H9 (cell line): ENCODE results near the gene KIFC3. TPM values are rescaled to one million over a fixed set of nuclear protein-coding genes. Genes with fewer than 3 reads are reported as not detected.
A peak's percentile ranks its signal among the peaks of the same experiment; 100 is the strongest.

Experiments
- DNase-seq: peaks from one replicate; pipeline ENCODE4 v3.0.0-alpha.2; 2017
- H2AFZ ChIP-seq: one replicate; pipeline ENCODE4 v1.6.1; 2013; ENCODE audit warnings: mild to moderate bottlenecking, low read length, control low read depth, moderate library complexity
- H2AK5ac ChIP-seq: 2 replicates; pipeline ENCODE4 v1.6.1; 2013; ENCODE audit warnings: low read length, control low read depth, mixed read lengths; ENCODE audit not compliant: insufficient read length
- H2BK120ac ChIP-seq: one replicate; pipeline ENCODE4 v1.6.1; 2013; ENCODE audit warnings: low read depth, mild to moderate bottlenecking, low read length, control low read depth, inconsistent platforms; ENCODE audit not compliant: poor library complexity, severe bottlenecking
- H2BK12ac ChIP-seq: 2 replicates; pipeline ENCODE4 v1.6.1; 2013; ENCODE audit warnings: low read length, control low read depth, mixed read lengths, low read depth; ENCODE audit not compliant: insufficient read length
- H2BK15ac ChIP-seq: 2 replicates; pipeline ENCODE4 v1.6.1; 2013; ENCODE audit warnings: low read depth, low read length, control low read depth
- H2BK20ac ChIP-seq: one replicate; pipeline ENCODE4 v1.6.1; 2013; ENCODE audit warnings: low read depth, mild to moderate bottlenecking, low read length, control low read depth, inconsistent platforms; ENCODE audit not compliant: poor library complexity, severe bottlenecking
- H2BK5ac ChIP-seq: 2 replicates; pipeline ENCODE4 v1.6.1; 2013; ENCODE audit warnings: low read length, control low read depth, mixed read lengths; ENCODE audit not compliant: insufficient read length
- H3K14ac ChIP-seq: 2 replicates; pipeline ENCODE4 v1.6.1; 2013; ENCODE audit warnings: low read length, control low read depth; ENCODE audit not compliant: insufficient read depth
- H3K18ac ChIP-seq: 2 replicates; pipeline ENCODE4 v1.6.1; 2013; ENCODE audit warnings: low read depth, mild to moderate bottlenecking, mixed read lengths, low read length, control low read depth; ENCODE audit not compliant: insufficient read length
- H3K23ac ChIP-seq: 2 replicates; pipeline ENCODE4 v1.6.1; 2013; ENCODE audit warnings: low read length, control low read depth, mixed read lengths, low read depth; ENCODE audit not compliant: insufficient read length
- H3K23me2 ChIP-seq: 2 replicates; pipeline ENCODE4 v1.6.1; 2013; ENCODE audit warnings: low read depth, mild to moderate bottlenecking, mixed read lengths, low read length, control low read depth; ENCODE audit not compliant: insufficient read length, poor library complexity, severe bottlenecking
- H3K27ac ChIP-seq: 2 replicates; pipeline ENCODE4 v1.5.1; 2013; ENCODE audit warnings: low read length, control low read depth, mixed read lengths, low read depth; ENCODE audit not compliant: insufficient read length
- H3K27me3 ChIP-seq: 2 replicates; pipeline ENCODE4 v1.6.1; 2013; ENCODE audit warnings: low read length, control low read depth, inconsistent platforms; ENCODE audit not compliant: insufficient read depth
- H3K4ac ChIP-seq: 2 replicates; pipeline ENCODE4 v1.6.1; 2013; ENCODE audit warnings: low read depth, mild to moderate bottlenecking, control low read depth, inconsistent platforms, low read length, moderate library complexity
- H3K4me1 ChIP-seq: 2 replicates; pipeline ENCODE4 v1.6.1; 2013; ENCODE audit warnings: low read length, control low read depth, inconsistent platforms; ENCODE audit not compliant: insufficient read depth
- H3K4me2 ChIP-seq: 2 replicates; pipeline ENCODE4 v1.6.1; 2013; ENCODE audit warnings: low read length, control low read depth, mixed read lengths; ENCODE audit not compliant: insufficient read length, insufficient read depth
- H3K56ac ChIP-seq: 2 replicates; pipeline ENCODE4 v1.6.1; 2013; ENCODE audit warnings: low read depth, mild to moderate bottlenecking, mixed read lengths, low read length, control low read depth; ENCODE audit not compliant: insufficient read length
- H3K79me1 ChIP-seq: 2 replicates; pipeline ENCODE4 v1.6.1; 2013; ENCODE audit warnings: low read depth, mild to moderate bottlenecking, moderate library complexity, low read length, control low read depth, inconsistent platforms; ENCODE audit not compliant: insufficient read depth, poor library complexity, severe bottlenecking
- H3K79me2 ChIP-seq: 2 replicates; pipeline ENCODE4 v1.6.1; 2013; ENCODE audit warnings: low read length, control low read depth, inconsistent platforms; ENCODE audit not compliant: insufficient read depth
- H3K9ac ChIP-seq: 2 replicates; pipeline ENCODE4 v1.6.1; 2013; ENCODE audit warnings: low read length, control low read depth, mixed read lengths; ENCODE audit not compliant: insufficient read length; ENCODE audit errors: extremely low read depth
- H3K9me3 ChIP-seq: one replicate; pipeline ENCODE4 v1.6.1; 2013; ENCODE audit warnings: low read depth, low read length, inconsistent platforms; ENCODE audit not compliant: control insufficient read depth
- H3T11ph ChIP-seq: one replicate; pipeline ENCODE4 v1.6.1; 2013; ENCODE audit warnings: mild to moderate bottlenecking, low read length, control low read depth, inconsistent platforms
- H4K20me1 ChIP-seq: one replicate; pipeline ENCODE4 v1.6.1; 2013; ENCODE audit not compliant: control insufficient read depth, insufficient read length, insufficient read depth
- H4K5ac ChIP-seq: 2 replicates; pipeline ENCODE4 v1.6.1; 2013; ENCODE audit warnings: low read depth, mild to moderate bottlenecking, mixed read lengths, low read length, control low read depth; ENCODE audit not compliant: insufficient read length
- H4K8ac ChIP-seq: replicated peaks from 2 replicates; pipeline ENCODE4 v1.6.1; 2013; ENCODE audit warnings: low read length, control low read depth, mixed read lengths, low read depth; ENCODE audit not compliant: insufficient read length
- H4K91ac ChIP-seq: 2 replicates; pipeline ENCODE4 v1.6.1; 2013; ENCODE audit warnings: low read depth, mild to moderate bottlenecking, moderate library complexity, mixed read lengths, low read length, control low read depth; ENCODE audit not compliant: insufficient read length
- H3K27ac Mint-ChIP-seq, 3 experiments: 2 replicates in 2 of 3; 3 replicates in 1 of 3; pipeline ENCODE4 v1.8.0; 2020 to 2021; ENCODE audit warnings: mixed read lengths in 3 of 3, mild to moderate bottlenecking in 1 of 3, moderate library complexity in 1 of 3
- H3K27me3 Mint-ChIP-seq: 2 replicates; pipeline ENCODE4 v1.8.0; 2021; ENCODE audit warnings: low read depth, mild to moderate bottlenecking, moderate library complexity, mixed read lengths
- H3K36me3 Mint-ChIP-seq, 3 experiments: 2 replicates in 2 of 3; 3 replicates in 1 of 3; pipeline ENCODE4 v1.8.0; 2020 to 2021; ENCODE audit warnings: low read depth in 3 of 3, mixed read lengths in 3 of 3; ENCODE audit not compliant: insufficient read depth in 1 of 3
- H3K4me1 Mint-ChIP-seq, 2 experiments: 2 replicates each; pipeline ENCODE4 v1.8.0; 2020; ENCODE audit warnings: mixed read lengths in 2 of 2
- H3K4me3 Mint-ChIP-seq, 2 experiments: 2 replicates in 1 of 2; 3 replicates in 1 of 2; pipeline ENCODE4 v1.8.0; 2020 to 2021; ENCODE audit warnings: mild to moderate bottlenecking in 2 of 2, mixed read lengths in 2 of 2, moderate library complexity in 1 of 2
- H3K9me3 Mint-ChIP-seq, 2 experiments: 2 replicates in 1 of 2; 3 replicates in 1 of 2; pipeline ENCODE4 v1.8.0; 2020; ENCODE audit warnings: mild to moderate bottlenecking in 2 of 2, mixed read lengths in 2 of 2, moderate library complexity in 1 of 2
- CTCF ChIP-seq: fragments of 200-600 bp; sonication (generic); conservative IDR thresholded peaks from 3 replicates; pipeline ENCODE4 v1.8.0; 2021; ENCODE audit warnings: antibody characterized with exemption, mild to moderate bottlenecking
- WGBS: extraction: QIAGEN DNeasy Blood & Tissue Kit; methylation state at CpG from one replicate; pipeline ENCODE4 v1.1.7; 2013; ENCODE audit warnings: missing lambda C conversion rate, low lambda C conversion rate, mixed read lengths; ENCODE audit not compliant: insufficient read length; ENCODE audit errors: extremely low coverage; 5-methylcytosine and 5-hydroxymethylcytosine counted together
- long read RNA-seq: library from polyadenylated mRNA; unstranded; transcript quantifications from one replicate; pipeline ENCODE4 v2.0.0, GENCODE V29; 2020
- total RNA-seq: library from RNA; stranded (reverse); gene quantifications from 2 replicates; pipeline ENCODE4 v1.2.1, GENCODE V29; 2021

KIFC3 gene
- total RNA-seq: 3.5 and 5.0 TPM in 2 replicates
- long read RNA-seq, partial matches to known transcripts: 1 of 4 reads
- long read RNA-seq, other reads (novel, unspliced or antisense): 2 of 4 reads

- no peak within 1 kb of the TSS for H2AFZ ChIP-seq
- peak within 1 kb of the TSS in 1 of 3 experiments; percentile 46; a peak in 3 of 7 replicates for H3K27ac Mint-ChIP-seq
- H3K79me1 ChIP-seq: no peaks in the 10 kb centered on the region
- no peak within 1 kb of the TSS for H2BK20ac ChIP-seq
- H3K14ac ChIP-seq: peak within 1 kb of the TSS; percentile 25; the same call in 1 of the 2 replicates
- no peaks in the 10 kb centered on the region; the same call in 1 of the 2 replicates for H3K27me3 ChIP-seq
- peaks cover 4% of the 10 kb centered on the region for H3K23me2 ChIP-seq
- H3K27ac ChIP-seq: no peak within 1 kb of the TSS
- H3K9me3 Mint-ChIP-seq: no peaks in the 10 kb centered on the region; a peak in 1 of 5 replicates
- H3K4me3 Mint-ChIP-seq: peak within 1 kb of the TSS; percentile 86 to 94
- no peak for DNase-seq
- no peak within 1 kb of the TSS for H3K23ac ChIP-seq
- no peak within 1 kb of the TSS for H2BK5ac ChIP-seq
- no peak within 1 kb of the TSS for H2BK15ac ChIP-seq
- H2BK12ac ChIP-seq: no peak within 1 kb of the TSS
- H3K4me2 ChIP-seq: peak within 1 kb of the TSS; percentile 42
- H3K4me1 ChIP-seq: peaks cover 15% of the 10 kb centered on the region; the same call in 1 of the 2 replicates
- peak within 1 kb of the TSS; percentile 1 for H4K5ac ChIP-seq
- no peak within 1 kb of the TSS for H3T11ph ChIP-seq
- no peak for TF ChIP-seq CTCF
- H2AK5ac ChIP-seq: no peak within 1 kb of the TSS
- no peak within 1 kb of the TSS for H3K4ac ChIP-seq
- no peak within 1 kb of the TSS for H3K56ac ChIP-seq
- peaks cover 44% of the 10 kb centered on the region for H3K27me3 Mint-ChIP-seq
- H3K9ac ChIP-seq: no peak within 1 kb of the TSS
- H3K18ac ChIP-seq: no peak within 1 kb of the TSS
- no peaks in the 10 kb centered on the region for H4K20me1 ChIP-seq
- no CpG with 5 or more reads among the region's 78 CpGs for WGBS
- H3K9me3 ChIP-seq: no peaks in the 10 kb centered on the region
- H3K79me2 ChIP-seq: no peaks in the 10 kb centered on the region
- H3K4me1 Mint-ChIP-seq: peaks cover 45 to 48% of the 10 kb centered on the region in 2 experiments
- no peak within 1 kb of the TSS for H4K8ac ChIP-seq
- no peaks in the 10 kb centered on the region for H3K36me3 Mint-ChIP-seq
- H2BK120ac ChIP-seq: no peak within 1 kb of the TSS
- H4K91ac ChIP-seq: no peak within 1 kb of the TSS
Measured at GRCh38 chr16:57802341-57803133, at the start of gene KIFC3. Gene KIFC3 (minus strand): TSS chr16:57802491. CDS start chr16:57798243, 4,248 bp downstream.
